ENCODE results near the gene ARHGAP24. TPM values are rescaled to one million over a fixed set of nuclear protein-coding genes. Genes with fewer than 3 reads are reported as not detected.

Gene ARHGAP24
- total RNA-seq, 4 donors from 2014 or later, result 54.8 to 88.6 (median 62.6) TPM

DNA sequence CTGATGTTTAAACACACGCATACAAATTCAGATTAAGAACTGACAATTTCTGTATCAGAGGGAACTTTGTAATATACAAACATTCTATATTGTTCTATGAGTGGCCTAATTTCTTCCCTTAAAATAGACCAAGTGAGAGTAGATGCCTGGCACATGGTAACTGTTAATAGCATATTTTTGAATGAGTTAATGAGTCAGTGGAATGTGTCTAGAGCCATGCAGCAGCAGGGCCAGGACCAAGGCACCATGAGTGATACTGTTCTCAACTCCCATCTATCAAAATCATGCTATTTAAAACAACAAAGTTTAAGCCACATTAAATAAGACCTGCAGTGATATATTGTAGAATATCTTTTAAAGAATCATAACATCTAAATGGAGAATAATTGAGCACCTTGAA is 98.3 kb downstream of the ARHGAP24 start:
- TF ChIP-seq, protein P1, sequence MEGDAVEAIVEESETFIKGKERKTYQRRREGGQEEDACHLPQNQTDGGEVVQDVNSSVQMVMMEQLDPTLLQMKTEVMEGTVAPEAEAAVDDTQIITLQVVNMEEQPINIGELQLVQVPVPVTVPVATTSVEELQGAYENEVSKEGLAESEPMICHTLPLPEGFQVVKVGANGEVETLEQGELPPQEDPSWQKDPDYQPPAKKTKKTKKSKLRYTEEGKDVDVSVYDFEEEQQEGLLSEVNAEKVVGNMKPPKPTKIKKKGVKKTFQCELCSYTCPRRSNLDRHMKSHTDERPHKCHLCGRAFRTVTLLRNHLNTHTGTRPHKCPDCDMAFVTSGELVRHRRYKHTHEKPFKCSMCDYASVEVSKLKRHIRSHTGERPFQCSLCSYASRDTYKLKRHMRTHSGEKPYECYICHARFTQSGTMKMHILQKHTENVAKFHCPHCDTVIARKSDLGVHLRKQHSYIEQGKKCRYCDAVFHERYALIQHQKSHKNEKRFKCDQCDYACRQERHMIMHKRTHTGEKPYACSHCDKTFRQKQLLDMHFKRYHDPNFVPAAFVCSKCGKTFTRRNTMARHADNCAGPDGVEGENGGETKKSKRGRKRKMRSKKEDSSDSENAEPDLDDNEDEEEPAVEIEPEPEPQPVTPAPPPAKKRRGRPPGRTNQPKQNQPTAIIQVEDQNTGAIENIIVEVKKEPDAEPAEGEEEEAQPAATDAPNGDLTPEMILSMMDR (IDR thresholded peaks at IDR 0.05; ENCODE audit: low read depth), result no peak

DNA sequence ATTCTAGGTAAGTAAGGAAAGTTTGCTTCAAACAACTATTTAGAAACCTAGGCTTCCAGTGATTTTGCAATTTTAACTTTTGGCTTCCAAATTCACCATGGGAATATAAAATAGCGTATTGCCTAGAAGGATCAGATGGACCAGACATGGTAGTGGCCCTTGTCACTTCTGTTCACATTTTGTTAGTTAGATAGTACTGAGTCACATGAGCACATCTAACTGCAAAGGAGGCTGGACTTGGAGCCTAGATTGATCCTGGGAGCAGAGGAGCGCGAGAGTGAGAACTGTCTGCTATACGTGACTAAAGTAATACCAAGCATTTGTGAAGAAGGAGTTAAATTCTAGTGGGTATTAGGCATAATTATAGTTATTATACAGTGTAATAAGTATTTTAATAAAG is 102.4 kb downstream of the ARHGAP24 start:
- TF ChIP-seq, protein P1 (IDR thresholded peaks at IDR 0.05; ENCODE audit: low read depth), result no peak

DNA sequence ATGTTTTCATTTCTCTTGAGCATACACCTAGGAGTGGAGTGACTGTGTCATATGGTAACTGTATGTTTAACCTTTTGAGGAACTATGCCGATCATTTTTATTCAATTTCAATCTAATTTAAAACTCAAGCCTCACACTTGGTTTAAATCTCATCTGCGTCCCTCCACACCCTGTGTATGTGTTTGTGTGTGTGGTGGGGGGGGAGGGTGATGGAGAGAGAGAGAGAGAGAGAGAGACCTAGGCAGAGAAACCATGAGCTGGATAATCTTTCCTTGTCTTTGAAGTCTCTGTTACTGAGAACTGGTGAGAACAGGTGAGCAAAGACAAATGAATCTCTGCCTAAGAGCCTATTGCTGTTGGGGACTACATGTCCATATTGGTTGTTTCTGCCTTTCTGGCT is 105.0 kb downstream of the ARHGAP24 start:
- TF ChIP-seq, protein P1 (IDR thresholded peaks at IDR 0.05; ENCODE audit: low read depth), result no peak

DNA sequence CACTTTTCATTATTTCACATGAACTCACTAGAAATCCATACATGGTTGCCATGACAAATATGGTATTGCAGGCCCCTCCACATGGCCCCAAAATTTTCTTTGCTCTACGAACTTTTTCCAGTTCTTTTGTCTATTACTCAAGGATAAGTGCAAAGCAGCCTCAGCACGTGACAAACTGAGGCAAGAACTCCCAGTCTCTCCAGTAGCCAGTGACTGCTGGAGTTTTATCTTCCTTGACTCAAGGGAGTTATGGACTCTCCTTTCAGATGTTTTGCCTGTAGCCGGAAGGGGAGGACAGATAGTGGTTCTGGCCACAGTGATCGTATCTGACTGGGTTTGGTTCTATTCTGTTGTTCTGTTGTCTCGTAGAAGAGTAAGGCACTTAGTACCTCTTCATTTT is 105.5 kb downstream of the ARHGAP24 start:
- TF ChIP-seq, protein P1 (IDR thresholded peaks at IDR 0.05; ENCODE audit: low read depth), result no peak

DNA sequence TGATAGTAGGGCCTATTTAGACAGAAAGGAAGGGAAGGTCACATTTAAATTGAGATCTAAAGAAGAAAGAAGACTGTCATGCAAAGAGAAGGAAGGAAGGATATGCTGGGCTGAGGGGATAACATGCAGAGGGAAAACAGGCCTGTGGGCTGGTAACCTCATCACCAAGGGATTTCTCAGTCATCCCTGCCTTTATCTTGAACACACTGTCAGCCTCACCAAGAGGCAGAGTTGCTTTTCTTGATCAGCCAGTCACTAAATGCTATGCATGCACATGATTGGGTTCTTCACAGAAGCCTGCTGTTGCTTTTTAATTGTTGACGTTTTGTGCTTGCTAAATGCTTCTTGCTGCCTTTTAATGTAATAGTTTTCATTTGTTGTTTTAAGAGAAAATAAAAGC is 113.0 kb downstream of the ARHGAP24 start:
- TF ChIP-seq, protein P1 (IDR thresholded peaks at IDR 0.05; ENCODE audit: low read depth), result no peak

DNA sequence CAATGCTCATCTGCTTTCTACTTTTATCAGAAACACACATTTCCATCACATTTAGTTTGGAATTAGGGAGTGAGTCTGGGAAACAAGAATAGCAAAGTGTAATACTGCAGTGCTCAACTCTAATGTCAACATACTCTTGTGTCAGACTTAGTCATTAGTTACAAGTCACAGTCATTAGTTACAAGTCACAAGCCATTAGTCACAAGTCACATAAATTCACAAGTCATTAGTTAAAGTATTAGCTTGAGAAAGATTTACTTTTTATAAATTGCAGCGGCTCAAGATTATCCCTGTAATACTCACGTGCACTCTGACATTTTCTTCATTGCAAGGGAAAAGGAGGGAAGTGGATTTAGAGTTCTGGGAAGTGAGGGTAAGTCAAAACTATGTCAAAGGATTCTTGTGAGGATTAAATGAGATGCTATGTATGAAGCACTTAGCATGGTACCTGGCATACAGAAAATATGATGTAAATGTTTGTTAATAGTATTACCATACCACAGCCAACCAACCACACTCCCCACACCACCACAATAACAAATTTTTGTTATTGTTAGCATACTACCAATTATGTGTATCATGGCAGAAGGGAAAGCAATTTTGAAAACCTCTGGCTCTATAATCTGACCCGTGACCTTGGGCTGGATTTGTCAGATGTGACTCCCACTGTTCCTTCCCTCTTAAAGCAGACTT is 116.6 kb downstream of the ARHGAP24 start:
- TF ChIP-seq, protein P1 (IDR thresholded peaks at IDR 0.05; ENCODE audit: low read depth), result no peak

DNA sequence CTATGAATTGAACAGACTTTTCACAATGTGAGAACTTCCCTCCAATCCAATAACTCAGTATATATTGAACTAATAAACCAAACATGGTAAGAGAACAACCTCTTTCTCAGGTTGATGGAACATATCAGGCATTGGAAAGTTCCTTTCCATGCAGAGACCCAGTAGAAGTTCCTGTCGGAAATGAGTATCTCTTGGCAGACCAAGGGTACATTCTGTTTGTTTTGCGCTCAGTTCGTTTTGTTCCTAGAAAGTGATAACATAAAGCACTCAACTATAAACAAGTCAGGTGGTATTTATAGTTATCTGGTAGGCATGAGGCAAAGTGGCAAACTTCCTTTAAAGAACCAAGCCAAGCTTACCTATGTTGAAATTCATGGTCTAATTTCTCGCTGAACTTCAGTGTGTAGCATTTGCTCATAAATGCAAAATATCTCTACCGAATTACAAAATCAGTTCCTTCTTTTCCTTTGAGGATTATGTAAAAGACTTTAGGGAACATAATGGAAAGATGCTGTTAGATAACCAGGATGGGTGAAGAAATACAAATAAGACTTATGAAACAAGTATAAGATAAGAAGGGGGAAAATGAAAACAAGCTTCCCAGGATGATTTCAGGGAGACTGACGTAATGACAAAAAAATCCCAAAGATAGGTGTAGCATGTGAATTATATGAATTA is 120.3 kb downstream of the ARHGAP24 start:
- TF ChIP-seq, protein P1 (IDR thresholded peaks at IDR 0.05; ENCODE audit: low read depth), result no peak

All from subcutaneous adipose tissue (tissue), 4 donors.